ENCODE data around the gene FAIM2. TPM values are rescaled to one million over a fixed set of nuclear protein-coding genes. Genes with fewer than 3 reads are reported as not detected.
"Not testable (repeated sequence)": the region's sequence is repeated elsewhere in the genome, so short reads cannot be mapped to it uniquely, and the experiment has no call there.

The FAIM2 gene
- total and polyA plus RNA-seq, 4 donors = 18.1 to 203 (median 130) TPM

- Histone ChIP-seq H3K4me3 (ENCODE audit: low read depth, low read length) (no peak overlapping the region), H3K36me3 (ENCODE audit: control insufficient read depth, insufficient read depth, low read length) (peaks cover 65% of the 10 kb centered on the region), H3K4me1 (ENCODE audit: control insufficient read depth, insufficient read depth, low read length) (peaks cover 17% of the 10 kb centered on the region), H3K27me3 (ENCODE audit: control insufficient read depth, insufficient read depth, low read length) (peaks cover 2% of the 10 kb centered on the region), H3K9me3 (ENCODE audit: control insufficient read depth, insufficient read depth, low read length) (no peaks in the 10 kb centered on the region), H3K27ac (ENCODE audit: low read depth, low read length) (no peak overlapping the region)
- DNase-seq (ENCODE audit: low read depth in 4 of 6, low spot score in 6 of 6) = no peak
- 71% methylated on average over 16 of the region's 16 CpGs for WGBS (ENCODE audit: insufficient coverage)
These were observed 17.8 kb downstream of the FAIM2 start for GRCh38 chr12:49885663-49886461.

GRCh38 chr12:49885118-49885517, 18.6 kb downstream of the FAIM2 start:
- no peaks in the 10 kb centered on the region for H3K9me3 ChIP-seq (ENCODE audit: control insufficient read depth, insufficient read depth, low read length)
- 35% methylated on average over 4 of the region's 6 CpGs for WGBS (ENCODE audit: insufficient coverage)
- H3K36me3 ChIP-seq (ENCODE audit: control insufficient read depth, insufficient read depth, low read length) = peaks cover 65% of the 10 kb centered on the region
- peaks cover 17% of the 10 kb centered on the region for H3K4me1 ChIP-seq (ENCODE audit: control insufficient read depth, insufficient read depth, low read length)
- peaks cover 2% of the 10 kb centered on the region for H3K27me3 ChIP-seq (ENCODE audit: control insufficient read depth, insufficient read depth, low read length)
- no peak overlapping the region for H3K27ac ChIP-seq (ENCODE audit: low read depth, low read length)
- H3K4me3 ChIP-seq (ENCODE audit: low read depth, low read length) = no peak overlapping the region
- DNase-seq (ENCODE audit: low read depth in 4 of 6, low spot score in 6 of 6) = no peak

- WGBS (ENCODE audit: insufficient coverage) = 40% methylated on average over 9 of the region's 9 CpGs
- Histone ChIP-seq H3K4me3 (ENCODE audit: low read depth, low read length) (no peak overlapping the region), H3K4me1 (ENCODE audit: control insufficient read depth, insufficient read depth, low read length) (peaks cover 17% of the 10 kb centered on the region), H3K27ac (ENCODE audit: low read depth, low read length) (no peak overlapping the region), H3K9me3 (ENCODE audit: control insufficient read depth, insufficient read depth, low read length) (no peaks in the 10 kb centered on the region), H3K27me3 (ENCODE audit: control insufficient read depth, insufficient read depth, low read length) (peaks cover 2% of the 10 kb centered on the region), H3K36me3 (ENCODE audit: control insufficient read depth, insufficient read depth, low read length) (peaks cover 52% of the 10 kb centered on the region)
- DNase-seq (ENCODE audit: low read depth in 4 of 6, low spot score in 6 of 6) = no peak
These were observed 20.7 kb downstream of the FAIM2 start for GRCh38 chr12:49882851-49883464.

- peaks cover 52% of the 10 kb centered on the region for H3K36me3 ChIP-seq (ENCODE audit: control insufficient read depth, insufficient read depth, low read length)
- 48% methylated on average over 4 of the region's 8 CpGs for WGBS (ENCODE audit: insufficient coverage)
- H3K9me3 ChIP-seq (ENCODE audit: control insufficient read depth, insufficient read depth, low read length) = no peaks in the 10 kb centered on the region
- H3K4me1 ChIP-seq (ENCODE audit: control insufficient read depth, insufficient read depth, low read length) = peaks cover 17% of the 10 kb centered on the region
- no peak for DNase-seq (ENCODE audit: low read depth in 4 of 6, low spot score in 6 of 6)
- H3K4me3 ChIP-seq (ENCODE audit: low read depth, low read length) = no peak overlapping the region
- H3K27ac ChIP-seq (ENCODE audit: low read depth, low read length) = no peak overlapping the region
- H3K27me3 ChIP-seq (ENCODE audit: control insufficient read depth, insufficient read depth, low read length) = peaks cover 2% of the 10 kb centered on the region
These were observed 21.4 kb downstream of the FAIM2 start for GRCh38 chr12:49882248-49882850.

GRCh38 chr12:49881415-49882247, 22.1 kb downstream of the FAIM2 start:
- peaks cover 2% of the 10 kb centered on the region for H3K27me3 ChIP-seq (ENCODE audit: control insufficient read depth, insufficient read depth, low read length)
- peaks cover 17% of the 10 kb centered on the region for H3K4me1 ChIP-seq (ENCODE audit: control insufficient read depth, insufficient read depth, low read length)
- no peak for DNase-seq (ENCODE audit: low read depth in 4 of 6, low spot score in 6 of 6)
- H3K36me3 ChIP-seq (ENCODE audit: control insufficient read depth, insufficient read depth, low read length) = peaks cover 52% of the 10 kb centered on the region
- H3K27ac ChIP-seq (ENCODE audit: low read depth, low read length) = no peak overlapping the region
- no peak overlapping the region for H3K4me3 ChIP-seq (ENCODE audit: low read depth, low read length)
- no peaks in the 10 kb centered on the region for H3K9me3 ChIP-seq (ENCODE audit: control insufficient read depth, insufficient read depth, low read length)
- WGBS (ENCODE audit: insufficient coverage) = 86% methylated on average over 10 of the region's 16 CpGs

- H3K27me3 ChIP-seq (ENCODE audit: control insufficient read depth, insufficient read depth, low read length) = peaks cover 2% of the 10 kb centered on the region
- peaks cover 49% of the 10 kb centered on the region for H3K36me3 ChIP-seq (ENCODE audit: control insufficient read depth, insufficient read depth, low read length)
- WGBS (ENCODE audit: insufficient coverage) = 77% methylated on average over 5 of the region's 5 CpGs
- H3K4me3 ChIP-seq (ENCODE audit: low read depth, low read length) = no peak overlapping the region
- peaks cover 17% of the 10 kb centered on the region for H3K4me1 ChIP-seq (ENCODE audit: control insufficient read depth, insufficient read depth, low read length)
- DNase-seq (ENCODE audit: low read depth in 4 of 6, low spot score in 6 of 6) = no peak
- no peaks in the 10 kb centered on the region for H3K9me3 ChIP-seq (ENCODE audit: control insufficient read depth, insufficient read depth, low read length)
- no peak overlapping the region for H3K27ac ChIP-seq (ENCODE audit: low read depth, low read length)
These were observed 22.8 kb downstream of the FAIM2 start for GRCh38 chr12:49880756-49881414.

- H3K36me3 ChIP-seq (ENCODE audit: control insufficient read depth, insufficient read depth, low read length) = peaks cover 46% of the 10 kb centered on the region
- not testable (repeated sequence) for H3K9me3 ChIP-seq (ENCODE audit: control insufficient read depth, insufficient read depth, low read length); H3K4me3 ChIP-seq (ENCODE audit: low read depth, low read length); H3K27ac ChIP-seq (ENCODE audit: low read depth, low read length); H3K27me3 ChIP-seq (ENCODE audit: control insufficient read depth, insufficient read depth, low read length); DNase-seq (ENCODE audit: low read depth in 4 of 6, low spot score in 6 of 6)
- WGBS (ENCODE audit: insufficient coverage) = 100% methylated on average over 2 of the region's 2 CpGs
- peaks cover 22% of the 10 kb centered on the region for H3K4me1 ChIP-seq (ENCODE audit: control insufficient read depth, insufficient read depth, low read length)
These were observed 24.6 kb downstream of the FAIM2 start for GRCh38 chr12:49879065-49879464.

- Histone ChIP-seq H3K36me3 (ENCODE audit: control insufficient read depth, insufficient read depth, low read length) (peaks cover 45% of the 10 kb centered on the region), H3K4me3 (ENCODE audit: low read depth, low read length) (no peak overlapping the region), H3K27ac (ENCODE audit: low read depth, low read length) (no peak overlapping the region), H3K4me1 (ENCODE audit: control insufficient read depth, insufficient read depth, low read length) (peaks cover 23% of the 10 kb centered on the region), H3K27me3 (ENCODE audit: control insufficient read depth, insufficient read depth, low read length) (no peaks in the 10 kb centered on the region), H3K9me3 (ENCODE audit: control insufficient read depth, insufficient read depth, low read length) (no peaks in the 10 kb centered on the region)
- no peak for DNase-seq (ENCODE audit: low read depth in 4 of 6, low spot score in 6 of 6)
- WGBS (ENCODE audit: insufficient coverage) = 92% methylated on average over 2 of the region's 2 CpGs
These were observed 25.7 kb downstream of the FAIM2 start for GRCh38 chr12:49878021-49878420.

- Histone ChIP-seq H3K9me3 (ENCODE audit: control insufficient read depth, insufficient read depth, low read length) (no peaks in the 10 kb centered on the region), H3K4me3 (ENCODE audit: low read depth, low read length) (no peak overlapping the region), H3K27ac (ENCODE audit: low read depth, low read length) (no peak overlapping the region), H3K36me3 (ENCODE audit: control insufficient read depth, insufficient read depth, low read length) (peaks cover 45% of the 10 kb centered on the region), H3K27me3 (ENCODE audit: control insufficient read depth, insufficient read depth, low read length) (no peaks in the 10 kb centered on the region), H3K4me1 (ENCODE audit: control insufficient read depth, insufficient read depth, low read length) (peaks cover 23% of the 10 kb centered on the region)
- no peak for DNase-seq (ENCODE audit: low read depth in 4 of 6, low spot score in 6 of 6)
- 73% methylated on average over 4 of the region's 5 CpGs for WGBS (ENCODE audit: insufficient coverage)
These were observed 26.6 kb downstream of the FAIM2 start for GRCh38 chr12:49877066-49877465.

All from spinal cord (tissue), 10 donors.